Testis (tissue), 2 donors: ENCODE measurements around the gene ABCC10.

Source experiments
- CTCF ChIP-seq, 3 experiments: fragments of 450-650 bp in 2 of 3; fragments of 200-600 bp in 1 of 3; sonication (generic) in 1 of 3; IDR thresholded peaks; one replicate each; pipeline ENCODE4 v1.5.1; 2016 to 2019; ENCODE audit warnings: antibody characterized with exemption in 3 of 3, mild to moderate bottlenecking in 2 of 3, moderate library complexity in 1 of 3
- POLR2A ChIP-seq: fragments of 450-650 bp; IDR thresholded peaks from one replicate; pipeline ENCODE4 v1.6.1; 2017; ENCODE audit warnings: antibody characterized with exemption, mild to moderate bottlenecking, moderate library complexity

- no peak for TF ChIP-seq CTCF (IDR thresholded peaks at IDR 0.05)
- no peak for TF ChIP-seq POLR2A
These were observed 15.6 kb downstream of the ABCC10 start for GRCh38 chr6:43442935-43443334.
